ENCODE results near the gene MSMB.

DNA sequence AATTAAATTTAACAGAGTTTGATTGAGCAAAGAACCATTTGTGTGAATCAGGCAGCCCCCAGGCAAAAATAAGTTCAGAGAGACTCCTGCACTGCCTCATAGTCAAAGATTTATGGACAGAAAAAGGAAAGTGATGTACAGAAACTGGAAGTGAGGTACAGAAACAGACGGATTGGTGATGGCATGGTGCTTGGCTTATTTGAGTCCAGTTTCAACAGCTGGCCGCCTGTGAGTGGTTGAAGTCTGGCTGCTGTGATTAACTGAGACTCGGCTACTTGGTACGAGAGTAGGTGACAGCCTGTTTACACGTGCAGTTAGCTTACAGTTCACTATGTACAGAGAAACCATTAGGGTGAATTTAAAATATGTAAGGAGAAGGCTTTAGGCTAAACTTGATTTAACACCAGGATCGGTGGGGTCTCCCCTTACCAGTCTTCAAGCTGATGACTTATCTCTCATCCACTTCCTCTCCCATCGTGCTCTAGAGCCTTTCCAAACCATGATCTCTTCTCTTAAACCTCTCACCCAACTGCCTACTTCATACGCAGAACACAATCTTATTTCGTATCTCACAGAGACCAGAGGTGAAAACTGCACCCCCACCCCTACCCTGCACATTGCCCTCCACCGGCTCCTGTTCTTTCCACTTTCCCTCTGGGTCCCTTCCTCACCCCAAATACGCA lies 5.0 kb upstream of the MSMB start:
- TF ChIP-seq POLR2A (IDR thresholded peaks at IDR 0.05) (no peak), EP300 (IDR thresholded peaks at IDR 0.05) (no peak)
- TF ChIP-seq, protein P1, sequence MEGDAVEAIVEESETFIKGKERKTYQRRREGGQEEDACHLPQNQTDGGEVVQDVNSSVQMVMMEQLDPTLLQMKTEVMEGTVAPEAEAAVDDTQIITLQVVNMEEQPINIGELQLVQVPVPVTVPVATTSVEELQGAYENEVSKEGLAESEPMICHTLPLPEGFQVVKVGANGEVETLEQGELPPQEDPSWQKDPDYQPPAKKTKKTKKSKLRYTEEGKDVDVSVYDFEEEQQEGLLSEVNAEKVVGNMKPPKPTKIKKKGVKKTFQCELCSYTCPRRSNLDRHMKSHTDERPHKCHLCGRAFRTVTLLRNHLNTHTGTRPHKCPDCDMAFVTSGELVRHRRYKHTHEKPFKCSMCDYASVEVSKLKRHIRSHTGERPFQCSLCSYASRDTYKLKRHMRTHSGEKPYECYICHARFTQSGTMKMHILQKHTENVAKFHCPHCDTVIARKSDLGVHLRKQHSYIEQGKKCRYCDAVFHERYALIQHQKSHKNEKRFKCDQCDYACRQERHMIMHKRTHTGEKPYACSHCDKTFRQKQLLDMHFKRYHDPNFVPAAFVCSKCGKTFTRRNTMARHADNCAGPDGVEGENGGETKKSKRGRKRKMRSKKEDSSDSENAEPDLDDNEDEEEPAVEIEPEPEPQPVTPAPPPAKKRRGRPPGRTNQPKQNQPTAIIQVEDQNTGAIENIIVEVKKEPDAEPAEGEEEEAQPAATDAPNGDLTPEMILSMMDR (IDR thresholded peaks at IDR 0.05): no peak

Data from suprapubic skin (tissue), 3 donors.